GM04504 (cell line): ENCODE results near the gene UST.

Experiments
- DNase-seq: peaks from one replicate; pipeline ENCODE4 v3.0.0-alpha.2; 2012; ENCODE audit warnings: low read depth

The UST gene

DNA sequence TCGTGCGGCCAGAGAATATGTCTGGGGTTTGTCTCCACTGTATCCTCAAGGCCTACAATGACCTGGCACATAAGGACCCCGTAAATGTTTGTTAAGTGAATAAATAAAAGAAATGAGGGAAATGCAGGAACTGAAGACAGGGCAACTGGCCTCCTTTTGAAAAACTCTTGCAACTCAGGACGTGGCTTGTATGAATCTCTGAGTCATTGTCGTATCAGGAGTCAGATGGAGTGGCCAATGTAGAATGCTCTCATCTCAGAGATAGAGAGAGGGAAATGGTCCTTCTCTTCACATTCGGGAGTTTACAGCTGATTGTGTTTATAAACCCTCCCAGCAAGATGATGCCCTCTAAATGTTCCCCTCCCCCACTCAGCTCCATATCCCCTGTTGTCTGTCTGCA is 57.1 kb downstream of the UST start:
- DNase-seq: no peak

DNA sequence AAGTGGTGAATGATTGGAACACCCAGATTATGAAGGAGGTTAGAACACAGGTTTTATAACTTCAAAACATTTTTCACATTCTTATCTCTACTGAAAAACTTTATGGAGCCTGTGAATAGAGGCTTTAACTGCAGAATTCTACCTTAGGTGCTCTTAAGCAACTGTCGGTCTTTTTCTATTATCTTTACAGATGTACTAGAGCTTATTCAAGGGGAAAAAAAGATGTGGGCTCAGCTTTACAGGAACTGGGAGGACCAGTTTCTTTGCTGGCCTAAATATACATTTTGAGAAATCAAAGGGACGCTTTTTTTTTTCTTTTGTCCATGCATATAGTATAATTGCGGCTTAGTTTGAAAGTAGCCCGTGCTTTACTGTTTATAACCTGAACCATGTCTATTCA is 58.9 kb downstream of the UST start:
- no peak for DNase-seq

DNA sequence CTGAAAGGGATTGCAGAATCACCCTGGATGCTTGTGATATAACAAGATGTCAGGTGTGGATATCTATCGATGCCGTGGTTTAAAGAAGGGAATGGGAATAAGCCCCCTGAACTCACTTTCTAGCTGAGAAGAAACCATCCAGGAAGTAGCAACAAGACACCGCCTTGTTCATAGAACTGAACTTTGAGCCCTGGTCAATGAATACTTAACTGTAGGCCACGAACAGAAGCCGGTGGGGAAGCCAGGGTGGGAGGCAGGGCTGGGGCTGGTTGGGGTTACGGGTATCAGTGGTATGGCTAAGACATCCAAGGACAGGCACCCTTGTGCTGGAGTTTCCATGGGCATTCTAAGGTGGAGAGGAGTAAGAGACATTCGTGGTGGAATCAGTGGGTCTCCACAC is 61.0 kb downstream of the UST start:
- DNase-seq: no peak

DNA sequence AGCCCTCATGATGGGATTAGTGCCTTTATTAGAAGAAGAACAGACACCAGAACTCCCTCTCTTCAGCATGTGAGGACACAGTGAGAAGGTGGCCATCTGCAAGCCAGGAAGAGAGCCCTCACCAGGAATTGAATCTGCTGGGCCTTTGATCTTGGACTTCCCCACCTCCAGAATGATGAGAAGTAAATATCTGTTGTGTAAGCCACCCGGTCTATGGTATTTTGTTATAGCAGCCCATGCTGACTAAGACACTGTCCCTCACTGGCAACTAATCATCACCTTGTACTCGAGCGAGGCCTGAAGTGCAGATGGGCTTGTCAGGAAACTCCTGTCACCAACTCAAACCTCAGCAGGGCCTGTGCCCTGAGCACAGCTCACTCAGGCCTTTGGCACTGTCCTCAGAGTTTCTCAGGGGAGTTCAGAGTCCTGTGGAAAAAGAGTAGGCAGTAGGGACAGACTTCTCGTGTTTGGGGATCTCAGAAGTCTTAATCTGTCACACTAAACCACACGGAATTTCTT is 62.0 kb downstream of the UST start:
- no peak for DNase-seq

DNA sequence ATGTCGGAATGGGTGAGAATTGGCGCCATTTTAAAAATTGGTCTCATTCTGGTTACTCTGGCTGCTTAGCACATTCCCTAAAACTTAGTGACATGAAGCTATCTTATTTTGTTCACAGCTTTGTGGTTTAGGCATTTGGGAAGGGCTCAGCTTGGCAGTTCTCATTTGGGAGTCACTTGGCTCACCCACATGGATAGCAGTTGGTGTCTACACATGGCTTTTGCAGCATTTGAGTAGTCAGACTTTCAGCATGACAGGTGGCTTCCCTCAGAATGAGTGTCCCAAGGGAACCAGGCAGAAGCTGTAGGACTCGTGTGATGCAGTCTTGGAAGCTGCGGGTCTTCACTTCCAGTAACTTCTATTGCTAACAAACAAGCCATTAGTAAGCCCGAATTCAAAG is 64.6 kb downstream of the UST start:
- no peak for DNase-seq

DNA sequence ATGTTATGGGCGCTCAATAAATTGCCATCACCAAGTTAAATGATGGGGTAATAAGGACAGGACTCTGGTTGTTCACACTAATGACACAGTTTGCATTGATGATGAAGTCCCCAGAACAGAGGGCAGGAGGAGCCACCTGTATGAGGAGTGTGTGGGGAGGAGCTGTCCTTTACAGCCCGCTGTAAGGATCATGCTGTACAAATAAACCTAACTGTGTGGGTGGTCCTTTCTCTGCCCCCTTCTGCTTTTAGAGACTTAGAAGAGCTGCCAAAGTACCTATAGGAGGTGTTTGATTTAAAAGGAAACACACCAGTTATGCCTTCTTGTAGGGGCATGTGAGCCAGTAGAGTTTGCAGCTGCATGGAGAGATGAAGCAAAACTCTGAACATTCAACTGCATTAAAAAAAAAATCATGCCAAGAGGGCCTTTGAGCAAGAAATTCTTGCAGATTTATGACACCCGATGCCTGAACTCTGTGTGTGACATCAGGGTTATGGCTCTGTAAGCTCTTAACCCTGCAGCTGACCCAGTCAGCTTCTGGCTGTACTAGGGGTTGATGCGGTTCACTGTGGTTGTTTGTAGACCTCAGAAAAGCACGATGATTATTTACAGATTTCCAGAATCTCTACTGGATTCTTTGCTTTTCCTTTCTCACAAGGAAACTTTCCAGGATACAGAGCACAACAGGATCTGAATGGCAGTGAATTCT is 67.4 kb downstream of the UST start:
- DNase-seq: peak; percentile 66

DNA sequence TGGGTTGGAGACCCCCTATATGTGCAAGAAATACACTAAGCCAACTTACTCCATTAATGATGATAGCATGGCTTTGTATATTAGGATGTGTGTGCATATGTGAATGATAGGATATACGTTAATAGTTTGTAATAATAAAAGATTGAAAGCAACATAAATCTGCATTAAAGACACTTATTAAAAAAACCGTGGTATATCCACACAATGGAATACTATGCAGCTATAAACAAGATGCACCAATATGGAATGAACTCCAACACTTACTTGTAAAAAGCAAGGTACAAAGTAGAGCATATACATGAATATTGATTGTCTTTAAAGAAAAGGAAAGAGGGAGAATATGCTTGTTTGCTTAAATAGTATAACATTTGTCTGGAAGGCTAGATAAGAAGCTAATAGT is 68.0 kb downstream of the UST start:
- no peak for DNase-seq

DNA sequence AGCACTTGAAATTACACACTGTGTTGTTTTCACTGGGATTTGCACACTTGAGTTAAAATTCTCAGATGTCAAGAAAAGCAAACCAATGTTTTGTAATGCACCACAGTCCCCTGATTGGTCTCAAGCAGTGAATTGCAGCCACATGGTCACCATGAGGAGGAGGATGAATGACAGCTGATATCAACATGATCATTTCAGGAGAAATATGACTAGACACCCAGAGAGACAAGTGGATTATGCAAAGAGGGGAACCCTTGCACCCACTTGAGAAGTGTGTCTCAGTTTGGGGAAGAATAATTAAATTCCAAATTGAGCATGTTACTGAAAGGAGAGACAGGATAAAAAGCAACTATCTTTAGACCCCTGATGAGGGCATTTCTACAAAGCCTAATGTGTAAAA is 69.3 kb downstream of the UST start:
- no peak for DNase-seq

DNA sequence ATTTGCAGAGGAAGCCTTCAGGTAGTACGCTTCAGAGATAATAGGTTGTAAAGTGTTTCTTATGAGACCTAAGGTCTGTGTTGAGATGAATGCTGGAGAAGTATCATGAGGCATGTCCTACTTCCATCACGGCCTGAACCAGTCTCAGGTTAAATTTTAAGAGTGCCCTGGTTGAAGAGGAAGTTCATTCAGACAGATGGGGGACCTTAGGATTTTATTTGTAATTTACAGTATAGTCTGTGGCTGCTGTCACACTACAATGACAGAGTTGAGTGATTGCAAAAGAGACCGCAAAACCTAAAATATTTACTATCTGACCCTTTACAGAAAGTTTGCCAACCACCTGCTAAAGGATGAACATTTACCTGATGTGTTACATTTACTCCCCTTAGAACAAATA is 70.9 kb downstream of the UST start:
- DNase-seq: no peak

DNA sequence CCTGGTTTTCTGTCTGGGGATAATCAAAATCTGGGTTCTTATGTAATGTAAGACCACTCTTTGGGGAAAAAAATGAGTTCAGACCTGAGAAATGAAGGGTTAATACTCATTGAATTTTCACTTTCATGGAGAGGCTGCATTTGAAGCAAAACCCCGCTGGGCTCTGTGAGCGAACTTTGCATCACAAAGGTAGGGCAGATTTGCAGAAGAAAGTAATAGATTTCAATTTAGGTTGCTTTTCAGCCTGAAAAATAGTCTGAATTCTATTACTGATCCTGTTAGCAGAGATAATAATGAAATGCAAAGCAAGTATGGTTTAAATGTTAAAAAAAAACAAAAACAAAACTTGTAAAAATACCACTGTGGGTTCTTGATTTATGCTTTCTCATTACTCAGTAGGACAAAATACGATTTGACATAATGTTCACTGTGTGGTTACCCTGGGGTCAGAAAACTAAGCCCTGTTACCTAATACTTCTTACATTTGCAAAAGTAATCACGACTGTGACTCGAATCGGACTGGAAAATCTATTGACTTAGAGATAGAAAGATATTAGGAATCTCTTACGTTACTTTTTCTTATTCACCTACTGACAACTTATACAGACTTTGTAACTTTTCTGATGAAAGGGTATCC is 72.2 kb downstream of the UST start:
- DNase-seq: no peak

DNA sequence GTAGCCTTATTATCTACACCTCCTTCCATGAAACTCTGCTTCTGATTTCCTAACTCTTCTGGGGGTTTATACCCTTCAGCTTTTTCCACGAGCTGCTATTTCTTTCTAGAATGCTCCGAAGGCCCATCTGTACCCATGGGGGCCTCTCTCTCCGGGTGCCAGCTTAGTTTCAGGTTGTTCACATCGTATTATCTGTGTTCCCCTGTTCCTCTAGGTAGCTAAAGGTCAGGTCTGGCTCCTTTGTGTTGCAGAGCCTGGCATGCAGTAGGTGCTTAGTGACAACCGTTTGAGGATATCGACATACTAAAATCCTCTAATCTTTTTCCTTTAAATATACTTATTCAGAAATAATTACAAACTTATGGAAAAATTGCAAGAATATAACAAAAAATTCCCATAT is 73.0 kb downstream of the UST start:
- DNase-seq: no peak

DNA sequence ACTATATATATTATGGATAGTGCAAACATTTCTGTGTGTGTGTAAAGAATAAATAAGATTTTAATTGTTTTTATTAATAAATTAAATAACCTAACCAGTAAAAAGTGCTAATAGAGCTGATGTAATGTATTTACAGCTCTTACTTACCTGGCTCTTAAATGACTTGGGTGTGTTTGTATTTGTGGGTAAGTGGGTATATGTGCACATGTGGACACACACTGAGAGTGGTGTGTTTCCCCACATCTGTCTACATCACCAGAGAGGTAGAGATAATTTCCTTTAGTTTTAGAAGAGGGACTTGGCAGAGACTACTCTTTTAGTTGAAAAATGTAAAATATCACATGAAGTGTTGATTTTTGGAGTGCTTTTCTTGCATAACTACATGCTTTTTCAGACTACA is 76.0 kb downstream of the UST start:
- DNase-seq: no peak

DNA sequence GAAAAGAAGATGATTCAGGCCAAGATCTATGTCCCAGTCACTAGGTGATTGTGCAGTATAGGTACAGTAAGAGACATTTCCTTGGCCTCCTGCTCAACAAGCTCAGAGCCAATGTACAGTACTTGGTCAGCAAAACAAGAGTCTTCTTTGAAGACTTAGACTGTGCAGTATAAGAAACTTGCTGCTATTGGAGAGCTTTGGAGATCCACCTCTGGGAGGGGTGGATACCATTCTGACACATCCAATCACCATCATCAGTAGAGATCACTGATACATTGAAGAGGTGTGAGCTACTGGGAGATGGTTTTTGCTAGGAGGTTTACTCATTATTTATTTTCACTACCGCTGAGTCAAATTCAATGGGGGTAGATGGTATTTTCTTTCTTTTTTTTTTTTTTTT is 77.5 kb downstream of the UST start:
- no peak for DNase-seq

DNA sequence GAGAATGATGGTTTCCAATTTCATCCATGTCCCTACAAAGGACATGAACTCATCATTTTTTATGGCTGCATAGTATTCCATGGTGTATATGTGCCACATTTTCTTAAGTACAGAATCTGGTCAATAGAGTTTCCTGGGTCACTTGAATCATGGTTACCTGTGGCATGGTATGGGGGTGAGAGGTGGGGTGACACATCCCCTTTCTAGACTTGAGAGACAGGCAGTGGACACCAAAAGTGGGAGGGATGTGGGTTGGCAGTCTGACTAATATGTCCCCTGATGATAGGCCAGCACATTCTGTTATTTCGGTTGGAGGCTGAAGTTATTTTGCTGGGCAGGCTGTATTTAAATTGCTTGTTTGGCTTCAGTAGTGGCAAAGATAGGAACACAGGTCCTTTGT is 78.1 kb downstream of the UST start:
- DNase-seq: no peak

DNA sequence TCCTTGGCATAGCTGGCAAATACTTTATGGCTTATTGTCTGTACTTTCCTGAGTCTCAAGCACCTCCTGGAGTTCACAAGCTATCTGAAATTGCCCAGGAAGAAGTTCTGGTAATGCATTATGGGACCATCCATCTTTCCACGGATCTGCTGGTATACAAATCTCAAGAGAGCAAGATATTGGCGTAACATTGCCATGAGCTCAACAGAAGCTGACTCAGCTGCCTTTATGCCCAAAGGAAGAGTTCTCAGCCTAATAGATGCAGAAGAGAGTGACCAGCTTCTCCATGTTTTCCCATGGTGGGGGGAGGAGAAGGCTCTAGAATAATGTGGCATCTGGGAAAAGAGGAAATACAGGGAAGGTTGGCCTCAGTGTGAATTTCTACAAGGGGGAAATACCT is 78.7 kb downstream of the UST start:
- DNase-seq: no peak

DNA sequence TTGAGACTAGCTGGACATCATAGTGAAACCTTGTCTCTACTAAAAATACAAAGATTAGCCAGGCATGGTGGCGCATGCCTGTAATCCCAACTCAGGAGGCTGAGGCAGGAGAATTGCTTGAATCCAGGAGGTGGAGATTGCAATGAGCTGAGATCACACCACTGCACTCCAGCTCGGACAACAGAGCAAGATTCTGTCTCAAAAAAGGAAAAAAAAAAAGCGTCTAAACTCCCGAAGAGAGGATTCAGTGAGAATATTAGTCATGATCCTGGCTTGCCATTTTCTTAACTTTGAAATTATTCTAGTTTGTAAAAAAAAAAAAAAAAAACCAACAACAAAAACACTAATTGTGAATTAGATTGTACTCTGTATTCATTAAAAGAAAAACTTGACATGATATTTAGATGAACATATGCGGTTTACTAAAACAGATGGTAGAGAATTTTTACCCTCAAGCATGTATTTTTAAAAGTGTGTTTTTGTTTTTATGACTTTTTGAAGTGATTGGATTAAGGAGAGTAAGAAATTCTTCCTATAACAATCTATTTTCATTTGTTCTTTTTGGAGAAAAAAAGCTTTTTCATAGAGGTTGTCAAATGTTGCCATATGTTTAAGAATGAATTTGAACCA is 80.7 kb downstream of the UST start:
- no peak for DNase-seq

DNA sequence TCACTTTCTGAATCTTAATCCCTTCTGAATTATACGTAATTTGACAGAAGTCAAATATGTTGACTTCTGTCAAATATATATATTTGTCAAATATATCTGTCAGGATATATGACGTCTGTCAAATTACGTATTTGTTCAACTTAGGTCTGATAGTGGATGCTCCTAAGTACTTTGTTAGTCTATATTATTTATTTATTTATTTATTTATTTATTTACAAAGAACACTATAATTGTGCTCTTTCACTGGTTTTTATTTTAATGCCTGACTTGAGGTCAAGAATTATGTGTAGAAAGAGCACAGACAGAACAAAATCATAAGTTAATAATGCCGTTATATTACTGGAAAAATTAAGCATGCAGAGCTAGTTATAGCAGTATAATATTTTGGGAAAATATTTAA is 81.2 kb downstream of the UST start:
- no peak for DNase-seq

DNA sequence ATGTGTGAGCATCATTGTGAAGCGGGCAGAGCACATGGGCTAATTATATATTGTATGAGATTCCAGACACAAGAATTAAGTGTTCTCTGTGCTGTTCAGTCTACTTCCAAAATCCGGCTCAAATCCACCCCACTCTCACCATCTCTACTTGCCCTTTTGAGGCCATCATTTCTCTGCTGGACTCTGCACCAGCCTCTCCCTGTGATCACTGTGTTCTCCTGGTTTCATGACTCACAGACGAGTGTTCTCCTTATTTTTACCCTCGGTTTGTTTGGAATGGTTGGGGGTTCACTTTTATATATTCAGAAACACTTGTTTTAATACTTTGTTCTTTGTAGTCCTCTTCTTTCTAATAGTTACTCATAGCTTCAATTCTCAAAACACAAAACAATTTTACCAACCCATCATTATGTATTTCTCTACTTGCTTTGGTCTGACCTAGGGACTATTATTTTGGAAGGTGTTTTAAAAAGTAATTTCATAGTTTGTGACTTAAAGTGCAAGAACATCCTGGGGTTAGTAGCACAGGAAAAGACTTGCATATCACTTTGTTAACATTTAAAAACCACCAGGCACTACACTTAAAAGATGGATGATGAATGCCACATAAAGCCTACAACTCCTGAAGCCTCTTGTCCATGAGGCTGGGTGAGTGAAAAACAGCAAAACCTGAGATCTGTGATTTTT is 82.7 kb downstream of the UST start:
- DNase-seq: no peak

DNA sequence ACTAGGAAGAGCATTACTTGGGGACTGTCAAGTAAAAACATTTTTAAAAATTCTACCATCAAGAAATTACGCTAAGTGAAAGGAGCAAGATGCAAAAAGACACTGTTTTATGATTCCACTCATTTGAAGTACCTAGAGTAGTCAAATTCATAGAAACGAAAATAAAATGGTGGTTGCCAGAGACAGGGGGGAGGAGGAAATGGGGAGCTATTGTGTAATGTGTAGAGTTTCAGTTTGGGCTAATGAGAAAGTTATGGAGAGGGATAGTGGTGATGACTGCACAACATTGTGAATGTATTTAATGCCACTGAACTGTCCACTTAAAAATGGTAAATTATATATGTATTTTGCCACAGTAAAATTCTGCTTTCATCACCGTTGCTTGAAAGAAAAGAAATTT is 83.8 kb downstream of the UST start:
- no peak for DNase-seq

DNA sequence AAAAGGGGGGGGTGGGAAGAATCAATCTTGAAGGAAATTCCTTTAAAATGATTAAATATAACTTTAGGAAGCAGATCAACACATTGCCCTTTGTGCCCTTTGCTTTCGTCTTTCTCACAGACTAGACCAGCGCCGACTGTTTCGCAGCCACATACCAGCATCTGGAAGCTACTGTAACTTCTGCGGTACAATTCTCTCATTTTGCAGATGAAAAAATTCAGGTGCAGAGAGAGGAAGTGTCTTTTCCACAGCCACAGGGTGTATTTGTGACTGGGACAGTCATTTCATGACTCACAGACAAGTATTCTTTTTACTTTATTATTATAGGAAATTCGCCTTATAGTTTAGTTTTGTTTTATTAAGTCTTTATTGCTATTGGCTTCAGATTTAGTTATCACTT is 84.2 kb downstream of the UST start:
- DNase-seq: no peak

DNA sequence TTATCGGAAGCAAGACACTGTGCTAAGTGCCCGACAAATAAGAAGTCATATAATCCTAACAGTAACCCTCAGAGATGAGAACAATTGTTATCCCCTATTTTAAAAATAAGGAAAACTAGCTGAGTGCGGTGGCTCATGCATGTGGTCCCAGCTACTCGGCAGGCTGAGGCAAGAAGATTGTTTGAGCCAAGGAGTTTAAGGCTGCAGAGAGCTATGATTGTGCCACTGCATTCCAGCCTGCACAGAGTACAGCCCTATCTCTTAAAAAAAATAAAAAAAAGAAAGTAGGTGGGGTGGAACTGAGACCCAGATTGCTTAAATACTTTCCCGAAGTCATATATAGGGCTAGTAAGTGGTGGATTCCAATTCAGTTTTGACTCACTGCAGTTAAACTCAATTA is 84.7 kb downstream of the UST start:
- no peak for DNase-seq

DNA sequence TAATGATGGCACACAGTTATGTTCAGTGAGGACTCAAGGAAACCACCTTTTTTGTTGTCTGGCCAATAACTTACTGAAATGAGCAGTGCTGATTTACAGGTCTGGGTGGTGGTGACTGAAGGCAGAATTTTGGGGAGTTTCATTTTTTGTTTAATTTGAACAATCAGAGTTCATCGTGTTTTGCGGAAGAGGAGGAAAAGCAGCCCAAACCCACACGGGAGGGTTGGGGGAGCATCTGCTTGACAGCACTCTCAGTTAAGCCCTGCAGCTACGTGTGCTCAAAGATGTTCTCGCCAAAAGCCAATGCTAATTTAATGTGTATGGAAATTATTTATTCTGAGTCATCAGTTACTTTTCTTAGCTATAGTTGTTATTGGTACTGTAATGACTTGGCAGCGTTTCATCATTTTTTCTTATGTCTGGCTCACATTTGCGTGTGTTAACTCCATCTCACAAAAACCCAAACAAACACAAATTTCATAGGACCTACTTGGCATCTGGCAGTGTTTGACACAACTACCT is 89.2 kb downstream of the UST start:
- peak; percentile 84 for DNase-seq

DNA sequence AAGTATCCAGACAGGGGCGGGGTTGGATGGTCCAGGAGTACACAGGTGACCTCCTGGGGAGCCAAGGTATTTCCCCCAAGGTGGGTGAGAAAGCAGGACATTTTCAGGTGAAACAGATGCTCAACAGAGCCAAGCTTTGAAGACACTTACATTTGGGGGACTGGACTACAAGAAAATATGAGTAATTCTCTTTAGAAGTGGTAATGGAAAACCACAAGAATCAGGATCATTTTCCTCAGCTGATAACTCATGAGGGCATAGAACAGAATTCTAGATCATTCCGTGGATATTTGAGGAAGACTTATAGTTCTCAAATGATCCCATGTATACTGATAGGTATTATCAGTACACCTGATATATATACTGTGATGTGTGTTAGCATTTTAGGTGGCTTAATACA is 89.9 kb downstream of the UST start:
- DNase-seq: no peak
